Endodermal cell (in vitro differentiated cells): ENCODE results near the gene MOBP. TPM values are rescaled to one million over a fixed set of nuclear protein-coding genes. Genes with fewer than 3 reads are reported as not detected.
A peak's percentile ranks its signal among the peaks of the same experiment; 100 is the strongest.
"Not testable (repeated sequence)": the region's sequence is repeated elsewhere in the genome, so short reads cannot be mapped to it uniquely, and the experiment has no call there.

Source experiments
- DNase-seq: peaks from one replicate; pipeline ENCODE4 v3.0.0-alpha.2; 2017
- H3K27ac ChIP-seq: 2 replicates; pipeline ENCODE4 v1.5.1; 2013; ENCODE audit warnings: mild to moderate bottlenecking, low read depth, low read length, moderate library complexity
- H3K27me3 ChIP-seq: 2 replicates; pipeline ENCODE4 v1.6.1; 2013; ENCODE audit warnings: mild to moderate bottlenecking, low read length, moderate library complexity; ENCODE audit not compliant: insufficient read depth, control insufficient read depth, poor library complexity, severe bottlenecking
- H3K36me3 ChIP-seq: 2 replicates; pipeline ENCODE4 v1.7.0; 2013; ENCODE audit warnings: mild to moderate bottlenecking, low read length, moderate library complexity; ENCODE audit not compliant: control insufficient read depth, insufficient read depth
- H3K4me1 ChIP-seq: one replicate; pipeline ENCODE4 v1.7.0; 2013; ENCODE audit warnings: low read length; ENCODE audit not compliant: control insufficient read depth, insufficient read depth
- H3K4me3 ChIP-seq: 2 replicates; pipeline ENCODE4 v1.5.1; 2013; ENCODE audit warnings: mild to moderate bottlenecking, low read length, moderate library complexity
- H3K9ac ChIP-seq: 2 replicates; pipeline ENCODE4 v1.6.1; 2013; ENCODE audit warnings: mild to moderate bottlenecking, low read length, moderate library complexity; ENCODE audit not compliant: poor library complexity, severe bottlenecking; ENCODE audit errors: extremely low read depth
- H3K9me3 ChIP-seq: 2 replicates; pipeline ENCODE4 v1.6.1; 2013; ENCODE audit warnings: mild to moderate bottlenecking, low read length, moderate library complexity; ENCODE audit not compliant: control insufficient read depth
- H3K27ac Mint-ChIP-seq: 2 replicates; pipeline ENCODE4 v1.8.0; 2020; ENCODE audit warnings: mixed read lengths
- H3K27me3 Mint-ChIP-seq: 2 replicates; pipeline ENCODE4 v1.8.0; 2021; ENCODE audit warnings: mild to moderate bottlenecking, mixed read lengths; ENCODE audit not compliant: insufficient read depth
- H3K36me3 Mint-ChIP-seq: 2 replicates; pipeline ENCODE4 v1.8.0; 2020; ENCODE audit warnings: low read depth, mixed read lengths
- H3K4me1 Mint-ChIP-seq: 2 replicates; pipeline ENCODE4 v1.8.0; 2020; ENCODE audit warnings: mixed read lengths
- H3K4me3 Mint-ChIP-seq: 2 replicates; pipeline ENCODE4 v1.8.0; 2020; ENCODE audit warnings: mild to moderate bottlenecking, moderate library complexity, mixed read lengths
- H3K9me3 Mint-ChIP-seq: 2 replicates; pipeline ENCODE4 v1.8.0; 2020; ENCODE audit warnings: mild to moderate bottlenecking, mixed read lengths
- CTCF ChIP-seq: fragments of 200-600 bp; sonication (generic); conservative IDR thresholded peaks from 2 replicates; pipeline ENCODE4 v1.5.0; 2021; ENCODE audit warnings: antibody characterized with exemption, mild to moderate bottlenecking
- WGBS, 2 experiments: methylation state at CpG; one replicate each; pipeline versions ENCODE4 v1.1.5 to v1.1.7; 2013; ENCODE audit warnings: missing lambda C conversion rate in 2 of 2, mixed read lengths in 1 of 2; ENCODE audit not compliant: insufficient coverage in 1 of 2, insufficient read length in 1 of 2; 5-methylcytosine and 5-hydroxymethylcytosine counted together
- long read RNA-seq, 4 experiments: library from polyadenylated mRNA in 2 of 4; library from RNA in 1 of 4; library from capped mRNA in 1 of 4; stranded (forward) in 3 of 4; unstranded in 1 of 4; transcript quantifications; one replicate each; pipeline ENCODE4 v2.0.0, GENCODE V29; 2020 to 2021; ENCODE audit warnings: inconsistent platforms in 1 of 4
- polyA plus RNA-seq, 2 experiments: library from polyadenylated mRNA; stranded (reverse); fragments of 50-300 nt; gene quantifications; one replicate each; pipeline ENCODE4 v1.2.3, GENCODE V29; 2013
- total RNA-seq, 2 donors: library from RNA; stranded (reverse); fragmentation: NEBNext Ultra II Directional in 1 of 2; extraction: Animal tissue kit (Norgen Biotek cat#: 25700) in 1 of 2; gene quantifications; 2 replicates in 1 of 2; 3 replicates in 1 of 2; pipeline ENCODE4 v1.2.1, GENCODE V29; 2021

Gene MOBP
- total RNA-seq, result 1 to 10 TPM; 2.1 to 7.0 TPM
- 0.85 TPM for polyA plus RNA-seq (2013, experiment 1 of 2)
- 0.50 TPM for polyA plus RNA-seq (2013, experiment 2 of 2)
- long read RNA-seq, experiment 1, result 0 reads
- long read RNA-seq, experiment 2, partial matches to known transcripts, result 0 of 6 reads
- long read RNA-seq, experiment 2, other reads (novel, unspliced or antisense), result 6 of 6 reads
- long read RNA-seq, experiment 3, partial matches to known transcripts, result 0 of 15 reads
- long read RNA-seq, experiment 3, other reads (novel, unspliced or antisense), result 15 of 15 reads
- long read RNA-seq, experiment 4, partial matches to known transcripts, result 0 of 2 reads
- long read RNA-seq, experiment 4, other reads (novel, unspliced or antisense), result 2 of 2 reads

DNA sequence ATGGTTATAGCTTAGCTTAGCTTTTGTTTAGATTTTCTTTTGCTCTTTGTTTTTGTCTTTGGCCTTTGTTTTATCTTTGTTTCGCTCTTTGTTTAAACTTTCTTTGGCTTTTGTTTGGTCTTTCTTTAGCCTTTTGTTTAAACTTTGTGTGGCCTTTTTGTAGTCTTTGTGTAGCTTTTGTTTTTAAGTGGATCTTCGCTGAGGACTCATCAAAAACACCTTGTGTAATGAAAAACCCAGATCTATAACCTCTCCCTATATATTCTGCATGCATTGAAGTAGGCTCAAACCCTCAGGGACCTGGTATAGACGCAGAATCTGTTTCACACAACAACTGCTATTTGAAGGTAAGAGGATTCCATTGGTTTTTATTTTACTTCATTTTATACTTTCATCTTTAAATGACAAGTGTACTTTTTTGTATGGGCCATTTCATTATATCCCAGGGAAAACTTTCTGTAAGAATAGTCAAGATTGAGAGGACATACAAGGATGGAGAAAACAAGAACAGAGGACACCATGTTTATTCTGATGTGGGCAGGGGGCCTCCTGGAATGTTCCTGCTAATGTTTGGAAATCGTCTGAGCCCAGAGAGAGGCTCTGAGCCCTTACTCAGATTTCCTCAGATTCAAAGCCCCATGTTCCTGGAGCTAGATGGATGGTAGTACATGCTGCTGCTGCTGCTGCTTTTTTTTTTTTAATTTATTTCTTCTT, at the start of gene MOBP:
Gene MOBP (plus strand): TSS at position 287 of the 714 bp plus-strand sequence. CDS start 34,390 bp downstream, outside the sequence.
- H3K27ac Mint-ChIP-seq, result no peak within 1 kb of the TSS
- H3K9me3 Mint-ChIP-seq, result no peaks in the 10 kb centered on the region
- Histone ChIP-seq H3K9ac (no peak within 1 kb of the TSS), H3K27ac (no peak within 1 kb of the TSS), H3K4me3 (no peak within 1 kb of the TSS), H3K9me3 (no peaks in the 10 kb centered on the region), H3K27me3 (no peaks in the 10 kb centered on the region), H3K36me3 (no peaks in the 10 kb centered on the region), H3K4me1 (peaks cover 2% of the 10 kb centered on the region)
- no peaks in the 10 kb centered on the region for H3K27me3 Mint-ChIP-seq
- H3K4me1 Mint-ChIP-seq, result peaks cover 16% of the 10 kb centered on the region
- WGBS, 2 experiments, result 33 to 56% methylated on average over 1 to 3 of the region's 4 CpGs
- H3K4me3 Mint-ChIP-seq, result no peak within 1 kb of the TSS
- TF ChIP-seq CTCF, result no peak
- no peaks in the 10 kb centered on the region for H3K36me3 Mint-ChIP-seq
- no peak for DNase-seq

DNA sequence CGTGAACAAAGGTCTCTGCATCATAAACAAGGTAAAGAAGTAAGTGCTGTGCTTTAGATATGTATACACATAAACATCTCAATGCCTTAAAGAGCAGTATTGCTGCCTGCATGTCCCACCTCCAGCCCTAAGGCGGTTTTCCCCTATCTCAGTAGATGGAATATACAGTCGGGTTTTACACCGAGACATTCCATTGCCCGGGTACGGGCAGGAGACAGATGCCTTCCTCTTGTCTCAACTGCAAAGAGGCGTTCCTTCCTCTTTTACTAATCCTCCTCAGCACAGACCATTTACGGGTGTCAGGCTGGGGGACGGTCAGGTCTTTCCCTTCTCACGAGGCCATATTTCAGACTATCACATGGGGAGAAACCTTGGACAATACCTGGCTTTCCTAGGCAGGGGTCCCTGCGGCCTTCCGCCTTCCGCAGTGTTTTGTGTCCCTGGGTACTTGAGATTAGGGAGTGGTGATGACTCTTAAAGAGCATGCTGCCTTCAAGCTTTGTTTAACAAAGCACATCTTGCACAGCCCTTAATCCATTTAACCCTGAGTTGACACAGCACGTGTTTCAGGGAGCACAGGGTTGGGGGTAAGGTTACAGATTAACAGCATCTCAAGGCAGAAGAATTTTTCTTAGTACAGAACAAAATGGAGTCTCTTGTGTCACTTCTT, 48.8 kb upstream of the MOBP start:
- H3K4me1 Mint-ChIP-seq, result peaks cover 22% of the 10 kb centered on the region
- not testable (repeated sequence) for DNase-seq, H3K4me3 ChIP-seq, H3K4me1 ChIP-seq, H3K36me3 Mint-ChIP-seq, H3K9me3 ChIP-seq, H3K27ac ChIP-seq, H3K9ac ChIP-seq, H3K27me3 ChIP-seq, H3K36me3 ChIP-seq, H3K9me3 Mint-ChIP-seq
- H3K4me3 Mint-ChIP-seq, result peak overlapping the region; percentile 15
- WGBS, 2 experiments, result 38 to 75% methylated on average over 4 to 12 of the region's 14 CpGs
- H3K27me3 Mint-ChIP-seq, result peaks cover 12% of the 10 kb centered on the region
- peak overlapping the region; percentile 74 for H3K27ac Mint-ChIP-seq

- no peak for TF ChIP-seq CTCF
- Mint-ChIP-seq H3K27ac (no peak overlapping the region), H3K36me3 (no peaks in the 10 kb centered on the region), H3K27me3 (peaks cover 12% of the 10 kb centered on the region), H3K4me3 (no peak overlapping the region), H3K9me3 (no peaks in the 10 kb centered on the region), H3K4me1 (peaks cover 22% of the 10 kb centered on the region)
- H3K9me3 ChIP-seq, result no peaks in the 10 kb centered on the region
- H3K9ac ChIP-seq, result no peak overlapping the region
- no peaks in the 10 kb centered on the region for H3K27me3 ChIP-seq
- no peak for DNase-seq
- peaks cover 9% of the 10 kb centered on the region for H3K4me1 ChIP-seq
- no peaks in the 10 kb centered on the region for H3K36me3 ChIP-seq
- no peak overlapping the region for H3K4me3 ChIP-seq
- H3K27ac ChIP-seq, result no peak overlapping the region
- WGBS, 2 experiments, result 92 to 94% methylated on average over 2 of the region's 2 CpGs
Measured at GRCh38 chr3:39419742-39420315, 47.7 kb upstream of the MOBP start.
